Left kidney (tissue), 2 donors: Measurements from ENCODE around the gene PRDM16. TPM values are rescaled to one million over a fixed set of nuclear protein-coding genes. Genes with fewer than 3 reads are reported as not detected.

ENCODE experiments used
- DNase-seq: peaks from one replicate; pipeline ENCODE4 v3.0.0-alpha.2; 2013
- polyA plus RNA-seq: library from polyadenylated mRNA; unstranded; fragments of 120-200 nt; gene quantifications from one replicate; pipeline ENCODE4 v1.2.1, GENCODE V29; 2013; ENCODE audit not compliant: insufficient read length

The PRDM16 gene
- polyA plus RNA-seq, 1 donor, result 7.3 TPM

- no peak for DNase-seq
These were observed 346.5 kb downstream of the PRDM16 start for GRCh38 chr1:3415260-3416090.

- no peak for DNase-seq
These were observed 348.2 kb downstream of the PRDM16 start for GRCh38 chr1:3417082-3417739.

- DNase-seq, result no peak
These were observed 348.9 kb downstream of the PRDM16 start for GRCh38 chr1:3417934-3418333.

GRCh38 chr1:3418600-3418999, 349.6 kb downstream of the PRDM16 start:
- no peak for DNase-seq

GRCh38 chr1:3419415-3420204, 350.6 kb downstream of the PRDM16 start:
- no peak for DNase-seq

GRCh38 chr1:3420218-3420951, 351.4 kb downstream of the PRDM16 start:
- no peak for DNase-seq

- DNase-seq, result no peak
These were observed 353.6 kb downstream of the PRDM16 start for GRCh38 chr1:3422638-3423037.

GRCh38 chr1:3423245-3423829, 354.3 kb downstream of the PRDM16 start:
- no peak for DNase-seq

GRCh38 chr1:3423896-3424611, 355.1 kb downstream of the PRDM16 start:
- no peak for DNase-seq

GRCh38 chr1:3425486-3426215, 356.6 kb downstream of the PRDM16 start:
- DNase-seq, result no peak

GRCh38 chr1:3426956-3427535, 358.0 kb downstream of the PRDM16 start:
- DNase-seq, result no peak

- DNase-seq, result no peak
These were observed 359.0 kb downstream of the PRDM16 start for GRCh38 chr1:3427711-3428704.

GRCh38 chr1:3428899-3429298, 359.9 kb downstream of the PRDM16 start:
- no peak for DNase-seq

- no peak for DNase-seq
These were observed 360.3 kb downstream of the PRDM16 start for GRCh38 chr1:3429320-3429719.

GRCh38 chr1:3429766-3430165, 360.8 kb downstream of the PRDM16 start:
- no peak for DNase-seq

- DNase-seq, result no peak
These were observed 361.4 kb downstream of the PRDM16 start for GRCh38 chr1:3430406-3430805.

- DNase-seq, result no peak
These were observed 361.8 kb downstream of the PRDM16 start for GRCh38 chr1:3430820-3431219.

GRCh38 chr1:3431266-3431665, 362.3 kb downstream of the PRDM16 start:
- DNase-seq, result no peak

- no peak for DNase-seq
These were observed 362.7 kb downstream of the PRDM16 start for GRCh38 chr1:3431686-3432085.
